Measurements from ENCODE around the gene CIZ1. TPM values are rescaled to one million over a fixed set of nuclear protein-coding genes. Genes with fewer than 3 reads are reported as not detected.

The CIZ1 gene
- total and polyA plus RNA-seq, 2 of the 13 experiments (the other 11 are each of a cell fraction or from before 2014, with no cell fraction given): 30.6 to 50.3 TPM

- TF ChIP-seq FOXC1 (CRISPR knock-in tag; IDR thresholded peaks at IDR 0.05; ENCODE audit: borderline replicate concordance): peak; percentile 54; the same call in 1 of the 2 replicates
- no peak for TF ChIP-seq RFXAP (CRISPR knock-in tag; IDR thresholded peaks at IDR 0.05; ENCODE audit: borderline replicate concordance)
- TF ChIP-seq HIVEP1 (CRISPR knock-in tag; IDR thresholded peaks at IDR 0.05): 0 out of 2 replicates have a peak, but pooled peaks have one; percentile 42
- TF ChIP-seq POGK (CRISPR knock-in tag; conservative IDR thresholded peaks at IDR 0.05): no peak
- peak; percentile 81; the same call in 1 of the 2 replicates for TF ChIP-seq CBX5 (CRISPR knock-in tag; IDR thresholded peaks at IDR 0.05; ENCODE audit: borderline replicate concordance)
- TF ChIP-seq SALL2 (CRISPR knock-in tag; IDR thresholded peaks at IDR 0.05): no peak
- TF ChIP-seq HMG20B (CRISPR knock-in tag; conservative IDR thresholded peaks at IDR 0.05): 0 out of 2 replicates have a peak, but pooled peaks have one; percentile 44
- peak; percentile 98 for TF ChIP-seq ZNF629 (CRISPR knock-in tag; conservative IDR thresholded peaks at IDR 0.05)
- TF ChIP-seq ZNF709 (CRISPR knock-in tag; IDR thresholded peaks at IDR 0.05): no peak
- no peak for TF ChIP-seq NCOR1 (IDR thresholded peaks at IDR 0.05; ENCODE audit: borderline replicate concordance, low read length)
- TF ChIP-seq ARNTL (CRISPR knock-in tag; IDR thresholded peaks at IDR 0.05): no peak
- TF ChIP-seq, protein P1, sequence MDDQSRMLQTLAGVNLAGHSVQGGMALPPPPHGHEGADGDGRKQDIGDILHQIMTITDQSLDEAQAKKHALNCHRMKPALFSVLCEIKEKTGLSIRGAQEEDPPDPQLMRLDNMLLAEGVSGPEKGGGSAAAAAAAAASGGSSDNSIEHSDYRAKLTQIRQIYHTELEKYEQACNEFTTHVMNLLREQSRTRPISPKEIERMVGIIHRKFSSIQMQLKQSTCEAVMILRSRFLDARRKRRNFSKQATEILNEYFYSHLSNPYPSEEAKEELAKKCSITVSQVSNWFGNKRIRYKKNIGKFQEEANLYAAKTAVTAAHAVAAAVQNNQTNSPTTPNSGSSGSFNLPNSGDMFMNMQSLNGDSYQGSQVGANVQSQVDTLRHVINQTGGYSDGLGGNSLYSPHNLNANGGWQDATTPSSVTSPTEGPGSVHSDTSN (CRISPR knock-in tag; IDR thresholded peaks at IDR 0.05; ENCODE audit: borderline replicate concordance): no peak
- no peak for TF ChIP-seq ZNF234 (CRISPR knock-in tag; conservative IDR thresholded peaks at IDR 0.05)
- TF ChIP-seq NFE2 (CRISPR knock-in tag; IDR thresholded peaks at IDR 0.05): no peak
- TF ChIP-seq ZNF570 (CRISPR knock-in tag; IDR thresholded peaks at IDR 0.05; ENCODE audit: borderline replicate concordance): no peak
- TF ChIP-seq TBP (CRISPR knock-in tag; IDR thresholded peaks at IDR 0.05): no peak
- TF ChIP-seq ATRX (CRISPR knock-in tag; IDR thresholded peaks at IDR 0.05; ENCODE audit: borderline replicate concordance): no peak
- TF ChIP-seq TAF1 (CRISPR knock-in tag; IDR thresholded peaks at IDR 0.05): no peak
- TF ChIP-seq KLF11 (CRISPR knock-in tag; IDR thresholded peaks at IDR 0.05): peak; percentile 79; the same call in 1 of the 2 replicates
- TF ChIP-seq NFATC3 (CRISPR knock-in tag; IDR thresholded peaks at IDR 0.05): no peak
- TF ChIP-seq MLLT10 (CRISPR knock-in tag; IDR thresholded peaks at IDR 0.05): no peak
- TF ChIP-seq HOXA5 (CRISPR knock-in tag; IDR thresholded peaks at IDR 0.05): 0 out of 2 replicates have a peak, but pooled peaks have one; percentile 24
- 0 out of 2 replicates have a peak, but pooled peaks have one; percentile 25 for TF ChIP-seq ZSCAN31 (CRISPR knock-in tag; IDR thresholded peaks at IDR 0.05; ENCODE audit: low read depth)
- TF ChIP-seq TP53 (CRISPR knock-in tag; conservative IDR thresholded peaks at IDR 0.05): no peak
- TF ChIP-seq GPN1 (CRISPR knock-in tag; IDR thresholded peaks at IDR 0.05; ENCODE audit: borderline replicate concordance): no peak
- no peak for TF ChIP-seq PTBP1 (IDR thresholded peaks at IDR 0.05; ENCODE audit: low read depth, low read length, poor library complexity, severe bottlenecking)
- TF ChIP-seq SIX1 (CRISPR knock-in tag; IDR thresholded peaks at IDR 0.05; ENCODE audit: borderline replicate concordance): no peak
Measured at GRCh38 chr9:128117613-128118471, 73.5 kb downstream of the CIZ1 start (continued).

All from HepG2 (cell line).